DND-41 (cell line): ENCODE measurements around the gene RGS14.
A peak's percentile ranks its signal among the peaks of the same experiment; 100 is the strongest.

Experiments used
- EZH2 ChIP-seq: IDR thresholded peaks from 3 replicates; pipeline ENCODE4 v1.6.1; 2012; ENCODE audit warnings: borderline replicate concordance, low read depth, mild to moderate bottlenecking, moderate library complexity, low read length, inconsistent platforms; ENCODE audit not compliant: severe bottlenecking
- TF ChIP-seq, protein P1 (sequence below): IDR thresholded peaks from 2 replicates; pipeline ENCODE4 v1.5.1; 2012; ENCODE audit warnings: borderline replicate concordance, low read length, moderate library complexity, mild to moderate bottlenecking; ENCODE audit not compliant: poor library complexity, severe bottlenecking; ENCODE audit errors: extremely low read depth

DNA sequence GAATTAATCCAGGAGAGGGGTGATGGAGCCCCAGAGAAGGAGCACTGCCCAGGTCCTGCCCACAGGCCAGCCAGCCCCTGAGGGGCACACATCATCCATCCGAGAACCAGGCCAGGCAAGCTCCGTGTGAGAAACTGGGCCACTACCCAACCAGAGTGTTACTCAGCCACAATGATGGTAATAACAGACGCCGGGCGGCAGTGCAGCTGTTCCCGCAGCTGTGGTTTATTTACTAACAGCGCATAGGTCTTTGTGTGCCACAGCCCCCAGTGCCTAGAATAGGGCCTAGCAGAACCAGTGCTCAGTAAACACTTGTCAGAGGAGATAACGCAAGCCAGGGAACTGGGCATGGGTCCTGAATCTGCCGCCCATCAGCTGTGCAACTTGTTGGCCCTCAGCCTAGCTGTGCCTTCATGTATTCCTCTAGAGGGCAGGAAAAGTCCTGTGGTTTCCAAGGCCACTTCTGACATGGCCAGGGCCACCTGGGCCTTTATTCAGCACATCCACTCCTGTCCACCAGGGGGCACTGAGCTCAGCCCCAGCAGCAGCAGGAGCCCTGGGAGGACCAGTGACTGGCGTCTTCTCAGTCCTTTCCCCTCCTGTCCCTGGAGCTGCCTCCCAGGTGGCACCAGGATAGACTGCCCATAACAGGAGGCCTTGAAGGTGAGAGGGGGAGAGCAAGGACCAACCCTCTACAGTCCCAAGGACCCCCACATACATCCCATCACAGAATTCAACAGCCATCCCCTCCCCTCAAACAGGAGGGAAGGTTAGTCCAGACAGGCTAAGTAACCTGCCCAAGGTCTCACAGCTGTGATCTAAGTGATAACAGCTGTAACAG is 48.2 kb upstream of the RGS14 start:
- TF ChIP-seq, protein P1, sequence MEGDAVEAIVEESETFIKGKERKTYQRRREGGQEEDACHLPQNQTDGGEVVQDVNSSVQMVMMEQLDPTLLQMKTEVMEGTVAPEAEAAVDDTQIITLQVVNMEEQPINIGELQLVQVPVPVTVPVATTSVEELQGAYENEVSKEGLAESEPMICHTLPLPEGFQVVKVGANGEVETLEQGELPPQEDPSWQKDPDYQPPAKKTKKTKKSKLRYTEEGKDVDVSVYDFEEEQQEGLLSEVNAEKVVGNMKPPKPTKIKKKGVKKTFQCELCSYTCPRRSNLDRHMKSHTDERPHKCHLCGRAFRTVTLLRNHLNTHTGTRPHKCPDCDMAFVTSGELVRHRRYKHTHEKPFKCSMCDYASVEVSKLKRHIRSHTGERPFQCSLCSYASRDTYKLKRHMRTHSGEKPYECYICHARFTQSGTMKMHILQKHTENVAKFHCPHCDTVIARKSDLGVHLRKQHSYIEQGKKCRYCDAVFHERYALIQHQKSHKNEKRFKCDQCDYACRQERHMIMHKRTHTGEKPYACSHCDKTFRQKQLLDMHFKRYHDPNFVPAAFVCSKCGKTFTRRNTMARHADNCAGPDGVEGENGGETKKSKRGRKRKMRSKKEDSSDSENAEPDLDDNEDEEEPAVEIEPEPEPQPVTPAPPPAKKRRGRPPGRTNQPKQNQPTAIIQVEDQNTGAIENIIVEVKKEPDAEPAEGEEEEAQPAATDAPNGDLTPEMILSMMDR, result peak; percentile 90
- no peak for TF ChIP-seq EZH2
